Breast epithelium (tissue), 4 donors: Measurements from ENCODE around the gene PRR12. TPM values are rescaled to one million over a fixed set of nuclear protein-coding genes. Genes with fewer than 3 reads are reported as not detected.

Experiments
- DNase-seq, 2 donors: peaks; one replicate each; pipeline ENCODE4 v3.0.0-alpha.2; 2019; ENCODE audit warnings: low spot score in 2 of 2
- H3K27ac ChIP-seq, 2 donors: fragments of 200-600 bp; sonication (generic) in 1 of 2; one replicate each; pipeline ENCODE4 v1.5.1; 2016 to 2019; ENCODE audit warnings: mild to moderate bottlenecking in 1 of 2
- H3K27me3 ChIP-seq, 2 donors: fragments of 200-600 bp; sonication (generic) in 1 of 2; one replicate each; pipeline versions ENCODE4 v1.5.1 to v1.6.0; 2017 to 2019; ENCODE audit warnings: control low read depth in 1 of 2, mild to moderate bottlenecking in 1 of 2
- H3K36me3 ChIP-seq: fragments of 200-600 bp; one replicate; pipeline ENCODE4 v1.5.1; 2019
- H3K4me1 ChIP-seq, 2 donors: fragments of 200-600 bp; sonication (generic); one replicate each; pipeline ENCODE4 v1.5.1; 2016 to 2019; ENCODE audit warnings: control low read depth in 1 of 2
- H3K4me3 ChIP-seq, 3 donors: fragments of 200-600 bp; sonication (generic); 1 replicate in 2 of 3; 2 replicates in 1 of 3; pipeline ENCODE4 v1.5.1; 2016 to 2019; ENCODE audit warnings: mild to moderate bottlenecking in 3 of 3, moderate library complexity in 2 of 3
- H3K9me3 ChIP-seq, 2 donors: fragments of 200-600 bp; sonication (generic) in 1 of 2; one replicate each; pipeline ENCODE4 v1.5.1; 2016 to 2019; ENCODE audit warnings: control low read depth in 1 of 2
- CTCF ChIP-seq, 3 donors: fragments of 450-650 bp; IDR thresholded peaks; one replicate each; pipeline ENCODE4 v1.5.1; 2016 to 2017; ENCODE audit warnings: antibody characterized with exemption in 3 of 3, mild to moderate bottlenecking in 3 of 3, moderate library complexity in 3 of 3
- POLR2A ChIP-seq: fragments of 450-650 bp; IDR thresholded peaks from one replicate; pipeline ENCODE4 v1.6.1; 2016; ENCODE audit warnings: antibody characterized with exemption, mild to moderate bottlenecking, moderate library complexity
- POLR2AphosphoS5 ChIP-seq, 3 donors: sonication (generic); formaldehyde crosslinking; IDR thresholded peaks; one replicate each; pipeline ENCODE4 v1.6.1; 2017; ENCODE audit warnings: antibody characterized with exemption in 3 of 3
- intact Hi-C: fragments of 100-400 bp; cut with DNase I; formaldehyde crosslinking; loops from one replicate; pipeline ENCODE4 v1.15.1; 2023; ENCODE audit warnings: low total_unique reads
- total RNA-seq, 3 donors: library from RNA; depleted of rRNA; stranded (reverse); fragments of >200 nt; gene quantifications; one replicate each; pipeline ENCODE4 v1.1.0, GENCODE V29; 2016

Gene PRR12
- total RNA-seq, 3 donors from 2014 or later = 6.2 to 8.8 (median 6.3) TPM

- intact Hi-C loops = no loop called here
- TF ChIP-seq POLR2A (peak; percentile 79), POLR2AphosphoS5 (IDR thresholded peaks at IDR 0.05) (peak; percentile 89 to 96 (median 90)), CTCF (IDR thresholded peaks at IDR 0.05) (no peak)
Observed at GRCh38 chr19:49580264-49581006, 10.5 kb upstream of the PRR12 start, which contains the start of gene NOSIP. Gene NOSIP (minus strand): TSS chr19:49580556. CDS start chr19:49560691, 19,865 bp downstream.

DNA sequence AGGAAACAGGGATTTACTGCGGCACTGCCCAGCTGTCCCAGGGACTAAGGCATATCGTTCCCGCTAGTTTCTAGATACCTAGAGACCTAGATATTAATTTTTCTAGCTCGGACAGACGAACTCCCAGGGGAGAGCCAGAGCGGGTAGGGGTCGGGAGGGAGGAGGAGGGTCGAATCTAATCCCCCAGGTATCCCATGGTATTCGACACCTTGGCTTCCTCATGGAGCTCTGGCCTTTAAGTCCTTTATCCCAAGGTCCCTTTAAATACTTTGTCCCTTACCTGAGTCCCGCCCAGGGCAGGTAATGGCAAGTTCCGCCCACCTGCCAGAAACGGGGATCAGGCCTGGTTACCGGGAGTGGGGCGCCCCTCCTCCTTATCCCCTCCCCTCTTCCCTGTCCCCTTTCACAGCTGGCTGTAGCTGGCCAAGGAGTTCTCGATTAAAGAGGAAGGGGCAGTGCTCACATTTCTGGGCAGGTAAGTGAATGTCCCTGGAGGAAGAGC, 9.9 kb upstream of the PRR12 start, which contains the start of gene PRRG2:
Gene PRRG2 (plus strand): TSS at position 310 of the 502 bp plus-strand sequence. CDS start 1,904 bp downstream, outside the sequence.
- Histone ChIP-seq H3K9me3 (no peaks in the 10 kb centered on the region), H3K4me3 (peak within 1 kb of the TSS; percentile 54 to 73 (median 67)), H3K36me3 (no peaks in the 10 kb centered on the region), H3K4me1 (no peaks in the 10 kb centered on the region), H3K27me3 (no peaks in the 10 kb centered on the region), H3K27ac (peak within 1 kb of the TSS; percentile 76 to 77)
- TF ChIP-seq CTCF (IDR thresholded peaks at IDR 0.05) (no peak), POLR2A (no peak), POLR2AphosphoS5 (IDR thresholded peaks at IDR 0.05) (no peak)
- intact Hi-C loops = no loop called here
- peak in 1 of 2 donors; percentile 62 for DNase-seq

More at GRCh38 chr19:49580264-49581006, 10.5 kb upstream of the PRR12 start, which contains the start of gene NOSIP:
- Histone ChIP-seq H3K36me3 (no peaks in the 10 kb centered on the region), H3K4me1 (no peaks in the 10 kb centered on the region), H3K27me3 (no peaks in the 10 kb centered on the region), H3K9me3 (no peaks in the 10 kb centered on the region), H3K4me3 (peak within 1 kb of the TSS; percentile 54 to 73 (median 67)), H3K27ac (peak within 1 kb of the TSS; percentile 76 to 77)
- DNase-seq = peak; percentile 95 to 97

DNA sequence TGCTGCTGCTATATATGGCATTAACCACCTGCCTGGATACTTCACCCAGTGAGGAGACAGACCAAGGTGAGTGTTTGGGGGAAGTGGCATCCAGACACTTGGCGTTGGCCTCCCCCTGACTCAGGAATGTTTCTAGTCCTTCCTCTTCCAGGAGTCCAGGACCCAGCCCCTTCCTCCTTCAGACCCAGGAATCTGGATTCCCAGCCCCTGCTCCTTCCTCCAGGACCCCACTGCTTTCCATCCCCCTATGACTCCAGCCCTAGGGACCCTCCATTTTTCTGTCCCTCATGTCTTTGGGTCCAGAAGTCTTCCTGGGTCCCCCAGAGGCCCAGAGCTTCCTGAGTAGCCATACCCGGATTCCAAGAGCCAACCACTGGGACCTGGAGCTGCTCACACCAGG, 7.7 kb upstream of the PRR12 start:
- Histone ChIP-seq H3K4me1 (no peaks in the 10 kb centered on the region), H3K9me3 (no peaks in the 10 kb centered on the region), H3K36me3 (no peaks in the 10 kb centered on the region), H3K27ac (no peak overlapping the region), H3K27me3 (no peaks in the 10 kb centered on the region), H3K4me3 (no peak overlapping the region)
- DNase-seq = no peak
- intact Hi-C loops = no loop called here
- TF ChIP-seq CTCF (IDR thresholded peaks at IDR 0.05) = no peak
- no peak for TF ChIP-seq POLR2A
- no peak for TF ChIP-seq POLR2AphosphoS5 (IDR thresholded peaks at IDR 0.05)

DNA sequence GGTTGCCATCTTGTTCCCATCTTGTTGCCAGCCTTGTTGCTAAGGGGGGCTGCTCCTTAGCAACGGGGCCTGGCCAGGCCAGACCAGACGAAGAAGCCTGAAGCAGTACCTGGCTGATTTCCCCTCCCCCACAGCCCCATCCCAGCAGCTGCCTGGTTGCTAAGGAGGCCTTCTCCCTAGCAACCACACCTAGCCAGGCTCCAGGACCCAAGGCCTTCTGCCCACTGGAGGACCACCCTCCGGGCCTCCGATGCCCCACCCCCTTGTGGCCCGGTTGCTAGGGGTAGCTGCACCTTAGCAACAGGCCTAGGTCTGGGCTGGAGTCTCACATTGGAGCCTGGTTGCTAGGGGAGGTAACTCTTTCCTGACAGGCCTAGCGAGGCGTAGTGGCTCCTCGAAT, 6.0 kb upstream of the PRR12 start:
- no peak overlapping the region for H3K4me3 ChIP-seq
- H3K27ac ChIP-seq = no peak overlapping the region
- TF ChIP-seq POLR2A (no peak), CTCF (IDR thresholded peaks at IDR 0.05) (no peak), POLR2AphosphoS5 (IDR thresholded peaks at IDR 0.05) (no peak)
- no peak for DNase-seq
- H3K27me3 ChIP-seq = no peaks in the 10 kb centered on the region
- no peaks in the 10 kb centered on the region for H3K9me3 ChIP-seq
- H3K4me1 ChIP-seq = no peaks in the 10 kb centered on the region
- intact Hi-C loops = no loop called here
- no peaks in the 10 kb centered on the region for H3K36me3 ChIP-seq

DNA sequence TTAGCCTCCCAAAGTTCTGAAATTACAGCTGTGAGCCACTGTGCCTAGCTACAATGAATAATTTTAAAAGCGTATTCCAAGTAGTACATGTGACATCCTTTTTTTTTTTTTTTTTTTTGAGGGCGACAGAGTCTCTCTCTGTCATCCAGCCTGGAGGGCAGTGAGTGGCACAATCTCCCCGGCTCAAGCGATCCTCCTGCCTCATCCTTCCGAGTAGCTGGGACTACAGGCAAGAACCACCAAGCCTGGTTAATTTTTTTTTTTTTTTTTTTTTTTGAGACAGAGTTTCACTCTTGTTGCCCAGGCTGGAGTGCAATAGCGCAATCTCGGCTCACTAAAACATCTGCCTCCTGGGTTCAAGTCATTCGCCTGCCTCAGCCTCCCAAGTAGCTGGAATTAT, 3.8 kb upstream of the PRR12 start:
- DNase-seq = no peak
- intact Hi-C loops = no loop called here
- TF ChIP-seq POLR2A (no peak), POLR2AphosphoS5 (IDR thresholded peaks at IDR 0.05) (no peak), CTCF (IDR thresholded peaks at IDR 0.05) (no peak)
- Histone ChIP-seq H3K4me1 (no peaks in the 10 kb centered on the region), H3K27me3 (no peaks in the 10 kb centered on the region), H3K36me3 (no peaks in the 10 kb centered on the region), H3K9me3 (no peaks in the 10 kb centered on the region), H3K4me3 (no peak overlapping the region), H3K27ac (no peak overlapping the region)
